ENCODE measurements around the gene SMC2. TPM values are rescaled to one million over a fixed set of nuclear protein-coding genes. Genes with fewer than 3 reads are reported as not detected.

SMC2 gene
- total and polyA plus RNA-seq, 2 donors: 4.7 to 37.6 TPM

- Histone ChIP-seq H3K36me3 (ENCODE audit: control insufficient read depth in 2 of 2, insufficient read depth in 2 of 2, low read length in 1 of 2) (no peaks in the 10 kb centered on the region), H3K4me1 (ENCODE audit: control insufficient read depth in 2 of 2, insufficient read depth in 2 of 2, low read length in 2 of 2) (no peaks in the 10 kb centered on the region), H3K4me3 (ENCODE audit: low read length in 2 of 2) (no peak overlapping the region), H3K27ac (ENCODE audit: low read depth in 1 of 2, low read length in 1 of 2) (no peak overlapping the region), H3K9me3 (ENCODE audit: control insufficient read depth in 2 of 2, insufficient read depth in 1 of 2, low read length in 1 of 2) (peaks cover 0 to 3% of the 10 kb centered on the region in 2 donors), H3K27me3 (ENCODE audit: control insufficient read depth in 2 of 2, insufficient read depth in 1 of 2, low read length in 1 of 2) (no peaks in the 10 kb centered on the region)
- DNase-seq (ENCODE audit: low read depth in 6 of 9, low spot score in 9 of 9): no peak
Measured at GRCh38 chr9:104078596-104078995, 15.5 kb upstream of the SMC2 start.

DNA sequence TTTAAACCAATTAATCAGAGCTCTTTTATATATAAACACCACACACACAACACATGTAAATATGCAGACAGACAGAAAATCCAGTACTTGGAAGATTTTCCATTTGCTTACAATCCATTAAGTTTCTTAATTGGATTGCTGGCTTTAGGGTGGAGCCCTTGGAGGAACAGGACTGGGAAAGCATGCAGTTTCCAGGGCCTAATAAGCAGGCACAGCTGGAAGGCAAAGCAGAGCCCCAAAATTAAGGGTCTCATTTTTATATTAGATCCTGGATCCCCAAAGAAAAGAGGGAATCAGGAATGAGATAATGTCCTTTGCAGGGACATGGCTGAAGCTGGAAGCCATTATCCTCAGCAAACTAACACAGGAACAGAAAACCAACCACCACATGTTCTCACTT, 13.1 kb upstream of the SMC2 start:
- Histone ChIP-seq H3K9me3 (ENCODE audit: control insufficient read depth in 2 of 2, insufficient read depth in 1 of 2, low read length in 1 of 2) (peaks cover 0 to 3% of the 10 kb centered on the region in 2 donors), H3K36me3 (ENCODE audit: control insufficient read depth in 2 of 2, insufficient read depth in 2 of 2, low read length in 1 of 2) (no peaks in the 10 kb centered on the region), H3K4me1 (ENCODE audit: control insufficient read depth in 2 of 2, insufficient read depth in 2 of 2, low read length in 2 of 2) (no peaks in the 10 kb centered on the region), H3K27ac (ENCODE audit: low read depth in 1 of 2, low read length in 1 of 2) (no peak overlapping the region), H3K27me3 (ENCODE audit: control insufficient read depth in 2 of 2, insufficient read depth in 1 of 2, low read length in 1 of 2) (no peaks in the 10 kb centered on the region), H3K4me3 (ENCODE audit: low read length in 2 of 2) (no peak overlapping the region)
- no peak for DNase-seq (ENCODE audit: low read depth in 6 of 9, low spot score in 9 of 9)

DNA sequence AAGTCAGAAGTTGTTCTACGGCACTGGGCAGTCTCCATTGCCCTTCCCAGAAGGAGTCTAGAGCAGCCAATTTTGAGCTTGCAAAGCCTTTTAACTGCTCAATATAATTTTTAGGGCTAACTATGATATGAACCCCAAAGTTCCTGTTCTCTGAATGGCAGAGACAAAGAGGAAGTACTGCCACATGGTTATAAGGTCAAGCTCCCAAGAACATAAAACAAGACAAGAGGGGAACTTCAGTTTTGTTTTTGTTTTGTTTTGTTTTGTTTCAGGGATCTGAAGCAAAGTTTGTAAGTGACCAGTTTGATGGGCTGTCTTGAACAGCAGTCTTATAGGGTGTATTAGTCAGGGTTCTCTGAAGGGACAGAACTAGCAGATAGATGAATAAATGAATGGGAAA, 11.9 kb upstream of the SMC2 start:
- WGBS: 93% methylated on average over 1 of the region's 1 CpG
- no peaks in the 10 kb centered on the region for H3K27me3 ChIP-seq (ENCODE audit: control insufficient read depth in 2 of 2, insufficient read depth in 1 of 2, low read length in 1 of 2)
- DNase-seq (ENCODE audit: low read depth in 6 of 9, low spot score in 9 of 9): no peak
- H3K36me3 ChIP-seq (ENCODE audit: control insufficient read depth in 2 of 2, insufficient read depth in 2 of 2, low read length in 1 of 2): no peaks in the 10 kb centered on the region
- no peak overlapping the region for H3K27ac ChIP-seq (ENCODE audit: low read depth in 1 of 2, low read length in 1 of 2)
- peaks cover 0 to 3% of the 10 kb centered on the region in 2 donors for H3K9me3 ChIP-seq (ENCODE audit: control insufficient read depth in 2 of 2, insufficient read depth in 1 of 2, low read length in 1 of 2)
- no peak overlapping the region for H3K4me3 ChIP-seq (ENCODE audit: low read length in 2 of 2)
- no peaks in the 10 kb centered on the region for H3K4me1 ChIP-seq (ENCODE audit: control insufficient read depth in 2 of 2, insufficient read depth in 2 of 2, low read length in 2 of 2)

- Histone ChIP-seq H3K36me3 (ENCODE audit: control insufficient read depth in 2 of 2, insufficient read depth in 2 of 2, low read length in 1 of 2) (no peaks in the 10 kb centered on the region), H3K4me3 (ENCODE audit: low read length in 2 of 2) (no peak overlapping the region), H3K4me1 (ENCODE audit: control insufficient read depth in 2 of 2, insufficient read depth in 2 of 2, low read length in 2 of 2) (no peaks in the 10 kb centered on the region), H3K27me3 (ENCODE audit: control insufficient read depth in 2 of 2, insufficient read depth in 1 of 2, low read length in 1 of 2) (no peaks in the 10 kb centered on the region), H3K27ac (ENCODE audit: low read depth in 1 of 2, low read length in 1 of 2) (no peak overlapping the region), H3K9me3 (ENCODE audit: control insufficient read depth in 2 of 2, insufficient read depth in 1 of 2, low read length in 1 of 2) (peaks cover 0 to 3% of the 10 kb centered on the region in 2 donors)
- no peak for DNase-seq (ENCODE audit: low read depth in 6 of 9, low spot score in 9 of 9)
- 94% methylated on average over 1 of the region's 1 CpG for WGBS
Measured at GRCh38 chr9:104085525-104085924, 8.6 kb upstream of the SMC2 start.

DNA sequence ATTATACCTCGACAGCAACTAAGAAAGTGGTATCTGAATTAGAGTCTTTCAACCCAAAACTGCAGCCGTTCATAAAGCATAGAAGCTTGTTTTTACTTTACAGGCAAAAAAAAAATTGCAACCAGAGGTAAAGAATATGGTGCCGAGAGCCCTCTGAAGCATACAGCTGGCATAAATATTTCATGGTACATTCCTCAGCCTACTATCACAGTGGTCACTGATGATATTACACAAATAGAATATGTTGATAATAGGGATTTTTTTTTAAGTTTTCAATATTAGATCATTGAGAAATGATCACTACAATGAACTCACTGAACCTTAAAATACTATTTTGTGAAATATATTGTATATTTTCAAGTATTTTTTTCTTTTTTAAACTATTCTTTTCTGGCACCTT, 6.2 kb upstream of the SMC2 start:
- WGBS: 96% methylated on average over 3 of the region's 3 CpGs
- no peak for DNase-seq (ENCODE audit: low read depth in 6 of 9, low spot score in 9 of 9)
- Histone ChIP-seq H3K9me3 (ENCODE audit: control insufficient read depth in 2 of 2, insufficient read depth in 1 of 2, low read length in 1 of 2) (no peaks in the 10 kb centered on the region), H3K4me1 (ENCODE audit: control insufficient read depth in 2 of 2, insufficient read depth in 2 of 2, low read length in 2 of 2) (peaks cover 3% of the 10 kb centered on the region in 2 donors), H3K4me3 (ENCODE audit: low read length in 2 of 2) (no peak overlapping the region), H3K27me3 (ENCODE audit: control insufficient read depth in 2 of 2, insufficient read depth in 1 of 2, low read length in 1 of 2) (no peaks in the 10 kb centered on the region), H3K36me3 (ENCODE audit: control insufficient read depth in 2 of 2, insufficient read depth in 2 of 2, low read length in 1 of 2) (no peaks in the 10 kb centered on the region), H3K27ac (ENCODE audit: low read depth in 1 of 2, low read length in 1 of 2) (no peak overlapping the region)

DNA sequence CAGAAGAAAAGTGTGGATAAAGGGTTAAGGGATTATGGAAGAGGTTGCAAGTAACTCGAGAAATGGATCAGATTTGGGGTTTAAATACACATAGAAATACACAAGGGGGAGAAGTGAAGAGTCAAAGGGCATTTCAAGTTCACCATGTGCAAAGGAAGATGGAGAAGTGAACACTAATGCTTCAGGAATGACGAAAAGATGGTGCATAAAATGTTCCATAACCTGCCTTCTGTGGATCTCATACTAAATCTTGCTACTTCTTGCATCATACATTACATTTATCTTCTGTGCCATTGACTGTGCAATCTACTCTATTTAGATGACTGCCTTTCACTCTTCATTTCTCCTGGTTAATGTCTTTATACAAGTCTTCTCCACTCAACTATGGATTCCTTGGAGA, 5.7 kb upstream of the SMC2 start:
- Histone ChIP-seq H3K36me3 (ENCODE audit: control insufficient read depth in 2 of 2, insufficient read depth in 2 of 2, low read length in 1 of 2) (no peaks in the 10 kb centered on the region), H3K9me3 (ENCODE audit: control insufficient read depth in 2 of 2, insufficient read depth in 1 of 2, low read length in 1 of 2) (no peaks in the 10 kb centered on the region), H3K4me1 (ENCODE audit: control insufficient read depth in 2 of 2, insufficient read depth in 2 of 2, low read length in 2 of 2) (peaks cover 5 to 7% of the 10 kb centered on the region in 2 donors), H3K27ac (ENCODE audit: low read depth in 1 of 2, low read length in 1 of 2) (no peak overlapping the region), H3K4me3 (ENCODE audit: low read length in 2 of 2) (no peak overlapping the region), H3K27me3 (ENCODE audit: control insufficient read depth in 2 of 2, insufficient read depth in 1 of 2, low read length in 1 of 2) (no peaks in the 10 kb centered on the region)
- DNase-seq (ENCODE audit: low read depth in 6 of 9, low spot score in 9 of 9): no peak
- WGBS: 93% methylated on average over 2 of the region's 2 CpGs

- Histone ChIP-seq H3K36me3 (ENCODE audit: control insufficient read depth in 2 of 2, insufficient read depth in 2 of 2, low read length in 1 of 2) (no peaks in the 10 kb centered on the region), H3K9me3 (ENCODE audit: control insufficient read depth in 2 of 2, insufficient read depth in 1 of 2, low read length in 1 of 2) (no peaks in the 10 kb centered on the region), H3K4me3 (ENCODE audit: low read length in 2 of 2) (no peak overlapping the region), H3K27me3 (ENCODE audit: control insufficient read depth in 2 of 2, insufficient read depth in 1 of 2, low read length in 1 of 2) (no peaks in the 10 kb centered on the region), H3K4me1 (ENCODE audit: control insufficient read depth in 2 of 2, insufficient read depth in 2 of 2, low read length in 2 of 2) (peaks cover 9 to 15% of the 10 kb centered on the region in 2 donors), H3K27ac (ENCODE audit: low read depth in 1 of 2, low read length in 1 of 2) (no peak overlapping the region)
- WGBS: 94% methylated on average over 2 of the region's 2 CpGs
- DNase-seq (ENCODE audit: low read depth in 6 of 9, low spot score in 9 of 9): no peak
Measured at GRCh38 chr9:104090578-104090977, 3.5 kb upstream of the SMC2 start.

GRCh38 chr9:104091116-104091515, 3.0 kb upstream of the SMC2 start:
- Histone ChIP-seq H3K27ac (ENCODE audit: low read depth in 1 of 2, low read length in 1 of 2) (no peak overlapping the region), H3K36me3 (ENCODE audit: control insufficient read depth in 2 of 2, insufficient read depth in 2 of 2, low read length in 1 of 2) (no peaks in the 10 kb centered on the region), H3K27me3 (ENCODE audit: control insufficient read depth in 2 of 2, insufficient read depth in 1 of 2, low read length in 1 of 2) (no peaks in the 10 kb centered on the region), H3K4me1 (ENCODE audit: control insufficient read depth in 2 of 2, insufficient read depth in 2 of 2, low read length in 2 of 2) (peaks cover 9 to 15% of the 10 kb centered on the region in 2 donors), H3K4me3 (ENCODE audit: low read length in 2 of 2) (no peak overlapping the region), H3K9me3 (ENCODE audit: control insufficient read depth in 2 of 2, insufficient read depth in 1 of 2, low read length in 1 of 2) (no peaks in the 10 kb centered on the region)
- DNase-seq (ENCODE audit: low read depth in 6 of 9, low spot score in 9 of 9): no peak
- WGBS: 92% methylated on average over 8 of the region's 8 CpGs

- peak in 4 of 9 donors; percentile 20 to 66 (median 28) for DNase-seq (ENCODE audit: low read depth in 6 of 9, low spot score in 9 of 9)
- Histone ChIP-seq H3K36me3 (ENCODE audit: control insufficient read depth in 2 of 2, insufficient read depth in 2 of 2, low read length in 1 of 2) (no peaks in the 10 kb centered on the region), H3K27me3 (ENCODE audit: control insufficient read depth in 2 of 2, insufficient read depth in 1 of 2, low read length in 1 of 2) (no peaks in the 10 kb centered on the region), H3K4me3 (ENCODE audit: low read length in 2 of 2) (no peak overlapping the region), H3K27ac (ENCODE audit: low read depth in 1 of 2, low read length in 1 of 2) (no peak overlapping the region), H3K9me3 (ENCODE audit: control insufficient read depth in 2 of 2, insufficient read depth in 1 of 2, low read length in 1 of 2) (no peaks in the 10 kb centered on the region), H3K4me1 (ENCODE audit: control insufficient read depth in 2 of 2, insufficient read depth in 2 of 2, low read length in 2 of 2) (peaks cover 9 to 15% of the 10 kb centered on the region in 2 donors)
- 41% methylated on average over 4 of the region's 4 CpGs for WGBS
Measured at GRCh38 chr9:104091708-104092107, 2.4 kb upstream of the SMC2 start.

DNA sequence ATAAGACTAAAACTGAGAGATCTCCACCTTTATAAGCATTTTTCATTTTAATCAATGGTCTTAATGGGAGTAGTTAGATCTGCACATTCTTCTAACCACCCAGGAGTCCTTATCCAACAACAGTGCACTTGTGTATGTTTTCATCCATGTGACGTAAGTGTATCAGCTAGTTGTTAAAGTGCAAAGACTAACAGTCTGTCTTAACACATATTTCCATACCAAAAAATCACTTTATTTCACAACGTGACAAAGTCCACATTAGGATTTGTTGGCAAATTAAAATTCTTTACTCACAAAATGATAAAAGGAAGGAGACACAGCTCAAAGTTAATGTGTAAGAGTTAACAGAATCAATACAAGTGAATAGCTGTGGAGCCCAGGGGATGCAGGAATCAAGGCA, 1.9 kb upstream of the SMC2 start:
- DNase-seq (ENCODE audit: low read depth in 6 of 9, low spot score in 9 of 9): no peak
- Histone ChIP-seq H3K36me3 (ENCODE audit: control insufficient read depth in 2 of 2, insufficient read depth in 2 of 2, low read length in 1 of 2) (no peaks in the 10 kb centered on the region), H3K27me3 (ENCODE audit: control insufficient read depth in 2 of 2, insufficient read depth in 1 of 2, low read length in 1 of 2) (no peaks in the 10 kb centered on the region), H3K4me1 (ENCODE audit: control insufficient read depth in 2 of 2, insufficient read depth in 2 of 2, low read length in 2 of 2) (peaks cover 9 to 15% of the 10 kb centered on the region in 2 donors), H3K4me3 (ENCODE audit: low read length in 2 of 2) (no peak overlapping the region), H3K27ac (ENCODE audit: low read depth in 1 of 2, low read length in 1 of 2) (no peak overlapping the region), H3K9me3 (ENCODE audit: control insufficient read depth in 2 of 2, insufficient read depth in 1 of 2, low read length in 1 of 2) (no peaks in the 10 kb centered on the region)
- WGBS: 48% methylated on average over 2 of the region's 2 CpGs

Data from thymus (tissue), 11 donors.